K562 (cell line): ENCODE results near the gene CMSS1. TPM values are rescaled to one million over a fixed set of nuclear protein-coding genes. Genes with fewer than 3 reads are reported as not detected.

Experiments
- ATAC-seq: fragments of 200-7000 bp; cut with Tn5 transposase; 3 replicates; pipeline ENCODE4 v1.9.1; 2020; ENCODE audit warnings: moderate library complexity
- BruUV-seq: library from RNA; stranded (reverse); fragments of 400-500 nt; replicated peaks from 2 replicates; lab custom pipeline; 2021; lab: Mats Ljungman, UMichigan
- CTCF ChIA-PET: fragments of 300-600 bp; formaldehyde crosslinking; extraction: SDS; loops from one replicate; lab custom pipeline; 2021; ENCODE audit warnings: low intra/inter-chr PET ratio; lab: Yijun Ruan, JAX
- POLR2A ChIA-PET: fragments of 300-600, 350-650 bp; sonication (Branson Sonifier 250); formaldehyde crosslinking; extraction: SDS; loops from one replicate; lab custom pipeline; 2021; ENCODE audit warnings: antibody characterized with exemption, inconsistent platforms; lab: Yijun Ruan, JAX
- DNase-seq, 4 experiments: peaks; one replicate each; pipeline versions ENCODE4 v3.0.0 to v3.0.0-alpha.2; 2011 to 2018; ENCODE audit warnings: low spot score in 3 of 4, mixed read lengths in 3 of 4; ENCODE audit errors: extremely low read depth in 1 of 4
- FAIRE-seq: peaks from 2 replicates; lab custom pipeline; 2011; peaks lifted over from hg19 to GRCh38; lab: Jason Lieb, UNC
- H2AFZ ChIP-seq: 2 replicates; pipeline ENCODE4 v1.6.0; 2011; ENCODE audit warnings: low read depth, low read length, control low read depth, inconsistent platforms
- H3K27ac ChIP-seq: fragments of 200-600 bp; 3 replicates; pipeline ENCODE4 v1.8.0; 2011; ENCODE audit warnings: low read depth, mild to moderate bottlenecking, control low read depth, inconsistent platforms, low read length, moderate library complexity, mixed read lengths; ENCODE audit errors: extremely low read depth
- H3K27me3 ChIP-seq, 2 experiments: fragments of 300-600 bp in 1 of 2; 2 replicates in 1 of 2; 3 replicates in 1 of 2; pipeline versions ENCODE4 v1.6.0 to v1.8.0; 2011; ENCODE audit warnings: inconsistent platforms in 2 of 2, low read length in 2 of 2, mild to moderate bottlenecking in 1 of 2, mixed read lengths in 1 of 2, moderate library complexity in 1 of 2; ENCODE audit not compliant: control insufficient read depth in 2 of 2, insufficient read depth in 2 of 2
- H3K36me3 ChIP-seq: fragments of 300-600 bp; 3 replicates; pipeline ENCODE4 v1.8.0; 2011; ENCODE audit warnings: mild to moderate bottlenecking, low read length, inconsistent platforms; ENCODE audit not compliant: control insufficient read depth, insufficient read depth
- H3K4me1 ChIP-seq, 2 experiments: fragments of 200-600 bp in 1 of 2; replicated peaks in 1 of 2; 2 replicates in 1 of 2; 3 replicates in 1 of 2; pipeline versions ENCODE4 v1.5.1 to v1.8.0; 2011; ENCODE audit warnings: inconsistent platforms in 2 of 2, low read length in 2 of 2, mild to moderate bottlenecking in 1 of 2, mixed read lengths in 1 of 2, moderate library complexity in 1 of 2; ENCODE audit not compliant: control insufficient read depth in 2 of 2, insufficient read depth in 2 of 2
- H3K4me2 ChIP-seq: 2 replicates; pipeline ENCODE4 v1.6.1; 2011; ENCODE audit warnings: low read length, control low read depth, inconsistent platforms, mixed read lengths; ENCODE audit not compliant: insufficient read depth
- H3K4me3 ChIP-seq: fragments of 200-600 bp; sonication (generic), shearing (Covaris generic); 2 replicates; pipeline ENCODE4 v1.5.1; 2016; ENCODE audit warnings: control low read depth, inconsistent platforms
- H3K79me2 ChIP-seq: fragments of 200-600 bp; 3 replicates; pipeline ENCODE4 v1.8.0; 2011; ENCODE audit warnings: low read length, inconsistent platforms; ENCODE audit not compliant: control insufficient read depth, insufficient read depth
- H3K9ac ChIP-seq, 2 experiments: 2 replicates each; pipeline versions ENCODE4 v1.6.0 to v1.6.1; 2011; ENCODE audit warnings: low read depth in 2 of 2, low read length in 2 of 2, control low read depth in 1 of 2, inconsistent platforms in 1 of 2, mild to moderate bottlenecking in 1 of 2, mixed read lengths in 1 of 2; ENCODE audit not compliant: insufficient read depth in 1 of 2
- H3K9me1 ChIP-seq: one replicate; pipeline ENCODE4 v1.6.0; 2011; ENCODE audit warnings: inconsistent platforms, mild to moderate bottlenecking, low read length, moderate library complexity; ENCODE audit not compliant: control insufficient read depth, insufficient read depth
- H3K9me3 ChIP-seq: replicated peaks from 2 replicates; pipeline ENCODE4 v1.5.1; 2011; ENCODE audit warnings: low read depth, low read length, inconsistent platforms; ENCODE audit not compliant: control insufficient read depth, insufficient read depth
- H4K20me1 ChIP-seq: replicated peaks from 2 replicates; pipeline ENCODE4 v1.6.1; 2011; ENCODE audit warnings: low read length, inconsistent platforms, mixed read lengths; ENCODE audit not compliant: control insufficient read depth, insufficient read depth
- BCOR ChIP-seq: fragments of 450-650 bp; IDR thresholded peaks from 2 replicates; pipeline ENCODE4 v1.6.1; 2016
- DACH1 ChIP-seq: fragments of 450-650 bp; IDR thresholded peaks from 2 replicates; pipeline ENCODE4 v1.6.1; 2018; ENCODE audit not compliant: partially characterized antibody
- FOS ChIP-seq: IDR thresholded peaks from 3 replicates; pipeline ENCODE4 v1.6.1; 2011; ENCODE audit not compliant: insufficient read length; ENCODE audit errors: extremely low read depth
- GTF2E2 ChIP-seq: fragments of 200-800 bp; sonication (Bioruptor generic); IDR thresholded peaks from 2 replicates; pipeline ENCODE4 v1.6.1; 2016; ENCODE audit warnings: missing genetic modification characterization, missing compliant biosample characterization
- JUNB ChIP-seq: fragments of 450-650 bp; formaldehyde crosslinking; conservative IDR thresholded peaks from 2 replicates; pipeline ENCODE4 v1.4.0; 2020; ENCODE audit warnings: mild to moderate bottlenecking
- MAZ ChIP-seq, 2 experiments: fragments of 450-650 bp in 1 of 2; sonication (generic) in 1 of 2; formaldehyde crosslinking; IDR thresholded peaks in 1 of 2; conservative IDR thresholded peaks in 1 of 2; 2 replicates each; pipeline versions ENCODE4 v1.4.0 to v1.5.0; 2020; ENCODE audit warnings: mild to moderate bottlenecking in 1 of 2, missing genetic modification reagents in 1 of 2
- MCM5 ChIP-seq: fragments of 450-650 bp; IDR thresholded peaks from 2 replicates; pipeline ENCODE4 v1.6.1; 2016; ENCODE audit warnings: low read depth
- MCM7 ChIP-seq, 2 experiments: fragments of 450-650 bp; IDR thresholded peaks; 2 replicates each; pipeline ENCODE4 v1.6.1; 2016 to 2018
- MEIS2 ChIP-seq: fragments of 450-650 bp; IDR thresholded peaks from 2 replicates; pipeline ENCODE4 v1.6.1; 2014; ENCODE audit warnings: mild to moderate bottlenecking; ENCODE audit not compliant: partially characterized antibody
- NCOA6 ChIP-seq: fragments of 450-650 bp; IDR thresholded peaks from 2 replicates; pipeline ENCODE4 v1.6.1; 2017; ENCODE audit warnings: mild to moderate bottlenecking
- PKNOX1 ChIP-seq: fragments of 450-650 bp; IDR thresholded peaks from 2 replicates; pipeline ENCODE4 v1.6.1; 2016
- PRPF4 ChIP-seq: fragments of 200-400 bp; formaldehyde crosslinking; IDR thresholded peaks from one replicate; pipeline ENCODE4 v1.6.1; 2017; ENCODE audit warnings: low read length, low read depth, mild to moderate bottlenecking; ENCODE audit not compliant: insufficient read depth, poor library complexity, severe bottlenecking
- XRCC3 ChIP-seq: fragments of 450-650 bp; IDR thresholded peaks from 2 replicates; pipeline ENCODE4 v1.6.1; 2017; ENCODE audit warnings: mild to moderate bottlenecking, moderate library complexity
- ZNF133 ChIP-seq: fragments of 250-450 bp; sonication (Bioruptor Pico); IDR thresholded peaks from 2 replicates; pipeline ENCODE4 v1.4.0; 2020; ENCODE audit warnings: mild to moderate bottlenecking
- in situ Hi-C: fragments of 300-500 bp; cut with MboI; formaldehyde crosslinking; loops from 4 replicates; pipeline ENCODE4 v1.15.0; 2018; ENCODE audit warnings: inconsistent platforms, mixed read lengths
- intact Hi-C: fragments of 100-400 bp; cut with micrococcal nuclease; formaldehyde crosslinking; loops from 2 replicates; pipeline ENCODE4 v1.14.2; 2022
- polyA plus RNA-seq, 8 experiments: library from polyadenylated mRNA; depleted of rRNA in 4 of 8; stranded (reverse) in 5 of 8; unstranded in 3 of 8; fragments of >200 nt; fragmentation: Nextera tagmentation in 2 of 8; fragmentation: Illumina TruSeq in 1 of 8; extraction: Ambion mirVana in 2 of 8; extraction: Trizol in 1 of 8; gene quantifications; 2 replicates each; pipeline versions ENCODE4 v1.2.1 to v1.2.3, GENCODE V29; 2011 to 2014; ENCODE audit warnings: inconsistent platforms in 1 of 8, missing spikeins in 1 of 8
- total RNA-seq, 7 experiments: library from RNA; depleted of rRNA in 6 of 7; stranded (reverse); fragments of >200 nt in 6 of 7; fragmentation: Illumina TruSeq in 2 of 7; extraction: Trizol in 2 of 7; gene quantifications; 2 replicates each; pipeline versions ENCODE4 v1.2.1 to v1.2.3, GENCODE V29; 2011 to 2021; ENCODE audit warnings: low replicate concordance in 1 of 7
- TF ChIP-seq, protein P1 (sequence below): fragments of 250-450 bp; sonication (Bioruptor Pico); IDR thresholded peaks from 2 replicates; pipeline ENCODE4 v1.4.0; 2020
- TF ChIP-seq, protein P2 (sequence below), 2 experiments: fragments of 200-800 bp in 1 of 2; sonication (Bioruptor generic) in 1 of 2; sonication (generic) in 1 of 2; formaldehyde crosslinking in 1 of 2; IDR thresholded peaks in 1 of 2; conservative IDR thresholded peaks in 1 of 2; 2 replicates each; pipeline versions ENCODE4 v1.5.0 to v1.6.1; 2016 to 2020; ENCODE audit warnings: missing compliant biosample characterization in 1 of 2, missing genetic modification characterization in 1 of 2, missing genetic modification reagents in 1 of 2

The CMSS1 gene
- total and polyA plus RNA-seq, 9 of the 15 experiments (the other 6 are each of a cell fraction or from before 2014, with no cell fraction given), result 46.9 to 109 (median 72.3) TPM

GRCh38 chr3:100104817-100105413 is 287.3 kb downstream of the CMSS1 start:
- BruUV-seq, result no TSS peak
- Histone ChIP-seq H3K36me3 (no peaks in the 10 kb centered on the region; the same call in 2 of the 3 replicates), H3K9me1 (no peaks in the 10 kb centered on the region), H3K9ac (no peak overlapping the region), H4K20me1 (no peaks in the 10 kb centered on the region), H3K4me3 (no peak overlapping the region), H3K79me2 (no peaks in the 10 kb centered on the region), H3K27ac (no peak overlapping the region), H3K4me2 (no peak overlapping the region), H3K9me3 (no peaks in the 10 kb centered on the region; the same call in 1 of the 2 replicates), H3K27me3 (no peaks in the 10 kb centered on the region), H2AFZ (no peak overlapping the region)
- intact Hi-C loops, result no loop called here
- POLR2A ChIA-PET, result interaction anchor here (0.6 to 1.8 kb wide), 2 partner anchors 15 to 1634 kb away, joined by 3 to 6 read pairs; no protein-coding TSS in a partner anchor
- FAIRE-seq, result no peak
- in situ Hi-C loops, result no loop called here
- ATAC-seq, result no peak
- CTCF ChIA-PET, result no interaction called here
- TF ChIP-seq MCM5 (no peak), PKNOX1 (peak; percentile 33; the same call in 1 of the 2 replicates), FOS (no peak), NCOA6 (no peak), MAZ (CRISPR knock-in tag; conservative IDR thresholded peaks at IDR 0.05 in 1 of 2, IDR thresholded peaks at IDR 0.05 in 1 of 2) (no peak), BCOR (no peak), MEIS2 (peak; percentile 53), ZNF133 (no peak), DACH1 (no peak), MCM7 (IDR thresholded peaks at IDR 0.05) (no peak), XRCC3 (no peak), JUNB (CRISPR knock-in tag) (no peak), PRPF4 (no peak), GTF2E2 (tag) (no peak)
- TF ChIP-seq, protein P1, sequence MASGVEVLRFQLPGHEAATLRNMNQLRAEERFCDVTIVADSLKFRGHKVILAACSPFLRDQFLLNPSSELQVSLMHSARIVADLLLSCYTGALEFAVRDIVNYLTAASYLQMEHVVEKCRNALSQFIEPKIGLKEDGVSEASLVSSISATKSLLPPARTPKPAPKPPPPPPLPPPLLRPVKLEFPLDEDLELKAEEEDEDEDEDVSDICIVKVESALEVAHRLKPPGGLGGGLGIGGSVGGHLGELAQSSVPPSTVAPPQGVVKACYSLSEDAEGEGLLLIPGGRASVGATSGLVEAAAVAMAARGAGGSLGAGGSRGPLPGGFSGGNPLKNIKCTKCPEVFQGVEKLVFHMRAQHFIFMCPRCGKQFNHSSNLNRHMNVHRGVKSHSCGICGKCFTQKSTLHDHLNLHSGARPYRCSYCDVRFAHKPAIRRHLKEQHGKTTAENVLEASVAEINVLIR, result no peak
- TF ChIP-seq, protein P2, sequence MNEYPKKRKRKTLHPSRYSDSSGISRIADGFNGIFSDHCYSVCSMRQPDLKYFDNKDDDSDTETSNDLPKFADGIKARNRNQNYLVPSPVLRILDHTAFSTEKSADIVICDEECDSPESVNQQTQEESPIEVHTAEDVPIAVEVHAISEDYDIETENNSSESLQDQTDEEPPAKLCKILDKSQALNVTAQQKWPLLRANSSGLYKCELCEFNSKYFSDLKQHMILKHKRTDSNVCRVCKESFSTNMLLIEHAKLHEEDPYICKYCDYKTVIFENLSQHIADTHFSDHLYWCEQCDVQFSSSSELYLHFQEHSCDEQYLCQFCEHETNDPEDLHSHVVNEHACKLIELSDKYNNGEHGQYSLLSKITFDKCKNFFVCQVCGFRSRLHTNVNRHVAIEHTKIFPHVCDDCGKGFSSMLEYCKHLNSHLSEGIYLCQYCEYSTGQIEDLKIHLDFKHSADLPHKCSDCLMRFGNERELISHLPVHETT (CRISPR knock-in tag; conservative IDR thresholded peaks at IDR 0.05 in 1 of 2, IDR thresholded peaks at IDR 0.05 in 1 of 2), result no peak
- TF ChIP-seq, all 486 proteins: peak for 2
- DNase-seq, result no peak
- H3K4me1 ChIP-seq, result peaks cover 0 to 12% of the 10 kb centered on the region in 2 experiments; a peak in 3 of 5 replicates
